HL-60/S4 (cell line): ENCODE results near the gene RAB4B.
"Not testable (repeated sequence)": the region's sequence is repeated elsewhere in the genome, so short reads cannot be mapped to it uniquely, and the experiment has no call there.

Experiments
- in situ Hi-C: fragments of 300-500 bp; cut with MboI; formaldehyde crosslinking; loops from 2 replicates; pipeline ENCODE4 v1.14.3; 2022; ENCODE audit warnings: low sequenced_read_pairs

The RAB4B gene

GRCh38 chr19:40777937-40778705 lies at the start of gene RAB4B:
RAB4B (plus strand) TSS chr19:40778247; CDS start chr19:40778376, 129 bp downstream.
- in situ Hi-C loops: no loop called here

- in situ Hi-C loops: not testable (repeated sequence)
These were observed 48.0 kb upstream of the RAB4B start for GRCh38 chr19:40730065-40730464.

GRCh38 chr19:40732304-40732703 lies 45.7 kb upstream of the RAB4B start:
- in situ Hi-C loops: not testable (repeated sequence)

GRCh38 chr19:40733149-40733548 lies 44.9 kb upstream of the RAB4B start:
- in situ Hi-C loops: no loop called here

GRCh38 chr19:40735013-40735771 lies 42.9 kb upstream of the RAB4B start:
- in situ Hi-C loops: no loop called here

- in situ Hi-C loops: no loop called here
These were observed 41.4 kb upstream of the RAB4B start for GRCh38 chr19:40736661-40737060.

GRCh38 chr19:40737102-40737644 lies 40.9 kb upstream of the RAB4B start:
- in situ Hi-C loops: no loop called here

- in situ Hi-C loops: no loop called here
These were observed 38.8 kb upstream of the RAB4B start for GRCh38 chr19:40739030-40739839.

- in situ Hi-C loops: no loop called here
These were observed 38.0 kb upstream of the RAB4B start for GRCh38 chr19:40739871-40740703.

GRCh38 chr19:40740747-40741146 lies 37.3 kb upstream of the RAB4B start:
- in situ Hi-C loops: no loop called here

GRCh38 chr19:40741527-40742390 lies 36.3 kb upstream of the RAB4B start:
- in situ Hi-C loops: no loop called here

- in situ Hi-C loops: no loop called here
These were observed 35.6 kb upstream of the RAB4B start for GRCh38 chr19:40742477-40742876.

GRCh38 chr19:40742886-40743285 lies 35.2 kb upstream of the RAB4B start:
- in situ Hi-C loops: no loop called here

GRCh38 chr19:40743926-40744325 lies 34.1 kb upstream of the RAB4B start:
- in situ Hi-C loops: no loop called here

GRCh38 chr19:40744554-40745401 lies 33.3 kb upstream of the RAB4B start:
- in situ Hi-C loops: no loop called here

- in situ Hi-C loops: no loop called here
These were observed 32.7 kb upstream of the RAB4B start for GRCh38 chr19:40745402-40745780.

GRCh38 chr19:40747536-40747935 lies 30.5 kb upstream of the RAB4B start:
- in situ Hi-C loops: no loop called here
